GM12892 (cell line): Measurements from ENCODE around the gene FXR2.

Experiments
- POLR2A ChIP-seq: IDR thresholded peaks from 2 replicates; pipeline ENCODE4 v1.6.1; 2011; ENCODE audit warnings: low read depth, low read length, control low read depth
- POLR2AphosphoS5 ChIP-seq: IDR thresholded peaks from 2 replicates; pipeline ENCODE4 v1.6.1; 2011; ENCODE audit warnings: low read depth, low read length, control low read depth
- TAF1 ChIP-seq: IDR thresholded peaks from 2 replicates; pipeline ENCODE4 v1.6.1; 2011; ENCODE audit warnings: low read depth, mild to moderate bottlenecking, control low read depth, low read length, borderline replicate concordance

DNA sequence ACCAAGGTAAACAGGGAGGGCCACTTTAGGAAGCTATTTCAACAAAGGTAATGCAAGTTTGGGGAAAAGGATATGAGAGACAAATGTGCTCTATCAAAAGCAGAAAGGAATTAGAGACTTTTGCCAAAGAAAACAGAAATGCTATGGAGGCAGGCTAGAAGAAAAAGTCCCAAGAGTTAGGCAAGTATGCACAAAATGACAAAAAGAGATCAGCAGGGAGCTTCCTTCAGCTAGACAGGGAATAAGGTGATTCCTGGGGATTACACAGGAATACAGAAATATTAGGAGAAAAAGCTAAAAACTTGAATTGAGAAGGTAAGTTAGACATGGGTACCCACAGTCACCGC lies 2.4 kb downstream of the FXR2 start:
- TF ChIP-seq POLR2AphosphoS5 = no peak
- no peak for TF ChIP-seq POLR2A
- TF ChIP-seq TAF1 = no peak
